GM23338 (cell line): Measurements from ENCODE around the gene MEIOB. TPM values are rescaled to one million over a fixed set of nuclear protein-coding genes. Genes with fewer than 3 reads are reported as not detected.

ENCODE experiments used
- ATAC-seq: fragments of 200-7000 bp; cut with Tn5 transposase; 3 replicates; pipeline ENCODE4 v1.9.1; 2020
- DNase-seq: peaks from one replicate; pipeline ENCODE4 v3.0.0-alpha.2; 2015; ENCODE audit warnings: low spot score
- H2AFZ ChIP-seq: fragments of 200-600 bp; sonication (generic); 2 replicates; pipeline ENCODE4 v1.8.0; 2016; ENCODE audit warnings: antibody characterized with exemption, mild to moderate bottlenecking, moderate library complexity
- H3F3A ChIP-seq: fragments of 200-600 bp; sonication (generic); replicated peaks from 2 replicates; pipeline ENCODE4 v1.8.0; 2017; ENCODE audit warnings: antibody characterized with exemption, mixed run types, low read depth
- H3K27ac ChIP-seq: fragments of 200-600 bp; sonication (generic); 2 replicates; pipeline ENCODE4 v1.6.1; 2016; ENCODE audit warnings: low read depth
- H3K27me3 ChIP-seq: fragments of 200-600 bp; sonication (generic); 2 replicates; pipeline ENCODE4 v1.8.0; 2016; ENCODE audit warnings: mild to moderate bottlenecking, mixed run types, moderate library complexity; ENCODE audit not compliant: insufficient read depth
- H3K36me3 ChIP-seq: fragments of 200-600 bp; sonication (generic); 2 replicates; pipeline ENCODE4 v1.8.0; 2016; ENCODE audit warnings: mild to moderate bottlenecking; ENCODE audit not compliant: insufficient read depth
- H3K4me1 ChIP-seq: fragments of 200-600 bp; sonication (generic); 2 replicates; pipeline ENCODE4 v1.8.0; 2016; ENCODE audit warnings: mild to moderate bottlenecking, moderate library complexity; ENCODE audit not compliant: insufficient read depth
- H3K4me2 ChIP-seq: fragments of 200-600 bp; sonication (generic); 2 replicates; pipeline ENCODE4 v1.7.1; 2017; ENCODE audit warnings: mixed run types
- H3K4me3 ChIP-seq: fragments of 200-600 bp; sonication (generic); 2 replicates; pipeline ENCODE4 v1.6.1; 2016; ENCODE audit warnings: mixed run types
- H3K79me2 ChIP-seq: fragments of 200-600 bp; sonication (generic); replicated peaks from 2 replicates; pipeline ENCODE4 v1.8.0; 2017; ENCODE audit warnings: mild to moderate bottlenecking; ENCODE audit not compliant: insufficient read depth
- H3K9me2 ChIP-seq: fragments of 200-600 bp; sonication (generic); 2 replicates; pipeline ENCODE4 v1.8.0; 2017; ENCODE audit not compliant: insufficient read depth
- H4K20me1 ChIP-seq: fragments of 200-600 bp; sonication (generic); replicated peaks from 2 replicates; pipeline ENCODE4 v1.8.0; 2017; ENCODE audit warnings: mild to moderate bottlenecking; ENCODE audit not compliant: insufficient read depth
- H3K27ac Mint-ChIP-seq: 2 replicates; pipeline ENCODE4 v1.8.0; 2020; ENCODE audit warnings: inconsistent platforms, mild to moderate bottlenecking, moderate library complexity, mixed read lengths
- H3K27me3 Mint-ChIP-seq: 3 replicates; pipeline ENCODE4 v1.8.0; 2022; ENCODE audit warnings: low read depth, mild to moderate bottlenecking, moderate library complexity, mixed read lengths, inconsistent platforms; ENCODE audit not compliant: insufficient read depth, poor library complexity
- H3K36me3 Mint-ChIP-seq: 3 replicates; pipeline ENCODE4 v1.8.0; 2021; ENCODE audit warnings: low read depth, mild to moderate bottlenecking, inconsistent platforms, moderate library complexity, mixed read lengths
- H3K4me1 Mint-ChIP-seq: 3 replicates; pipeline ENCODE4 v1.8.0; 2020; ENCODE audit warnings: mild to moderate bottlenecking, inconsistent platforms, mixed read lengths
- H3K4me3 Mint-ChIP-seq: 3 replicates; pipeline ENCODE4 v1.8.0; 2021; ENCODE audit warnings: moderate library complexity, mild to moderate bottlenecking, inconsistent platforms, mixed read lengths
- H3K9me3 Mint-ChIP-seq: 3 replicates; pipeline ENCODE4 v1.8.0; 2020; ENCODE audit warnings: moderate library complexity, mild to moderate bottlenecking, inconsistent platforms, mixed read lengths
- CREB1 ChIP-seq: fragments of 250-450 bp; sonication (Bioruptor Pico); IDR thresholded peaks from 2 replicates; pipeline ENCODE4 v1.5.0; 2020; ENCODE audit warnings: low read depth, mild to moderate bottlenecking, moderate library complexity
- ETS1 ChIP-seq: IDR thresholded peaks from 2 replicates; pipeline ENCODE4 v1.6.1; 2016; ENCODE audit warnings: antibody characterized with exemption
- EZH2 ChIP-seq: fragments of 200-600 bp; sonication (generic); IDR thresholded peaks from one replicate; pipeline ENCODE4 v1.8.0; 2017; ENCODE audit warnings: antibody characterized with exemption, mild to moderate bottlenecking, low read depth; ENCODE audit not compliant: unreplicated experiment
- JUNB ChIP-seq: IDR thresholded peaks from one replicate; pipeline ENCODE4 v1.6.1; 2016; ENCODE audit warnings: antibody characterized with exemption; ENCODE audit not compliant: unreplicated experiment
- NANOG ChIP-seq: IDR thresholded peaks from 2 replicates; pipeline ENCODE4 v1.6.1; 2016; ENCODE audit warnings: antibody characterized with exemption, borderline replicate concordance
- POLR2AphosphoS5 ChIP-seq: IDR thresholded peaks from 2 replicates; pipeline ENCODE4 v1.6.1; 2016; ENCODE audit warnings: antibody characterized with exemption, low read depth
- ZNF114 ChIP-seq: fragments of 250-450 bp; sonication (Bioruptor Pico); IDR thresholded peaks from 2 replicates; pipeline ENCODE4 v1.5.0; 2020; ENCODE audit warnings: mild to moderate bottlenecking, moderate library complexity
- ZNF331 ChIP-seq: fragments of 250-450 bp; sonication (Bioruptor Pico); IDR thresholded peaks from 2 replicates; pipeline ENCODE4 v1.5.0; 2020; ENCODE audit warnings: low read depth, mild to moderate bottlenecking, moderate library complexity
- polyA plus RNA-seq: library from polyadenylated mRNA; unstranded; fragments of >200 nt; fragmentation: Nextera tagmentation; extraction: Ambion mirVana; gene quantifications from 2 replicates; pipeline ENCODE4 v1.2.1, GENCODE V29; 2016
- total RNA-seq: library from RNA; depleted of rRNA; stranded (reverse); fragments of >200 nt; shearing (Covaris generic); gene quantifications from 2 replicates; pipeline ENCODE4 v1.2.3, GENCODE V29; 2014
- TF ChIP-seq, protein P1 (sequence below), 2 experiments: fragments of 200-600 bp in 1 of 2; sonication (generic) in 1 of 2; conservative IDR thresholded peaks; 2 replicates each; pipeline versions ENCODE4 v1.5.1 to v1.6.1; 2016 to 2017; ENCODE audit warnings: antibody characterized with exemption in 2 of 2, low read depth in 2 of 2, mild to moderate bottlenecking in 2 of 2, moderate library complexity in 1 of 2
- TF ChIP-seq, protein P2 (sequence below): fragments of 250-450 bp; sonication (Bioruptor Pico); IDR thresholded peaks from 2 replicates; pipeline ENCODE4 v1.5.0; 2020; ENCODE audit warnings: mild to moderate bottlenecking, moderate library complexity

Gene MEIOB
- total and polyA plus RNA-seq, 2 experiments from 2014 or later = 7.3 to 8.7 TPM

DNA sequence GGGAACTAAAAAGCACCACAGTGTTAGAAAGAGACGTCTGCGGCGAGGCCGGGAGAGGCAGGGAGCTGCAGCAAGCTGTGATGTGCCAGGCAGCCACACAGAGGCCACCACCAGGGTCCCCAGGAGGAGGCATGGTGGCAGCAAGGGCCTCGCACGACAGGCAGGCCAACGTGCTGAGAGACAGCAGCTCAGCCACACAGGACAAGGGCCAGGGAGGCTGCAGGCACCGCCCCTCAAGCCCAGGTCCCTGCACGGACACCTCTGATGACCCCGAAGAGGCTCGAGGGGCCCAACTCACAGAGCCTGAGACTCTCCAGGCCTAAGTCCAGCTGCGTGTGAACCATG, 51.0 kb downstream of the MEIOB start:
- H3F3A ChIP-seq = 0 out of 2 replicates have a peak, but pooled peaks cover 6% of the 10 kb centered on the region
- H3K4me1 ChIP-seq = no peaks in the 10 kb centered on the region; the same call in 1 of the 2 replicates
- Mint-ChIP-seq H3K9me3 (no peaks in the 10 kb centered on the region), H3K4me3 (no peak overlapping the region), H3K27ac (no peak overlapping the region), H3K4me1 (no peaks in the 10 kb centered on the region; the same call in 2 of the 3 replicates), H3K36me3 (no peaks in the 10 kb centered on the region), H3K27me3 (peaks cover 4% of the 10 kb centered on the region)
- H3K9me2 ChIP-seq = no peaks in the 10 kb centered on the region
- DNase-seq (no peak), ATAC-seq (no peak)
- H3K36me3 ChIP-seq = no peaks in the 10 kb centered on the region
- peaks cover 6% of the 10 kb centered on the region; the same call in 1 of the 2 replicates for H3K79me2 ChIP-seq
- no peak overlapping the region for H3K4me2 ChIP-seq
- no peak overlapping the region for H3K4me3 ChIP-seq
- H3K27ac ChIP-seq = no peak overlapping the region
- H2AFZ ChIP-seq = no peak overlapping the region
- no peak for TF ChIP-seq JUNB
- no peak for TF ChIP-seq ZNF331 (CRISPR knock-in tag)
- TF ChIP-seq, protein P1, sequence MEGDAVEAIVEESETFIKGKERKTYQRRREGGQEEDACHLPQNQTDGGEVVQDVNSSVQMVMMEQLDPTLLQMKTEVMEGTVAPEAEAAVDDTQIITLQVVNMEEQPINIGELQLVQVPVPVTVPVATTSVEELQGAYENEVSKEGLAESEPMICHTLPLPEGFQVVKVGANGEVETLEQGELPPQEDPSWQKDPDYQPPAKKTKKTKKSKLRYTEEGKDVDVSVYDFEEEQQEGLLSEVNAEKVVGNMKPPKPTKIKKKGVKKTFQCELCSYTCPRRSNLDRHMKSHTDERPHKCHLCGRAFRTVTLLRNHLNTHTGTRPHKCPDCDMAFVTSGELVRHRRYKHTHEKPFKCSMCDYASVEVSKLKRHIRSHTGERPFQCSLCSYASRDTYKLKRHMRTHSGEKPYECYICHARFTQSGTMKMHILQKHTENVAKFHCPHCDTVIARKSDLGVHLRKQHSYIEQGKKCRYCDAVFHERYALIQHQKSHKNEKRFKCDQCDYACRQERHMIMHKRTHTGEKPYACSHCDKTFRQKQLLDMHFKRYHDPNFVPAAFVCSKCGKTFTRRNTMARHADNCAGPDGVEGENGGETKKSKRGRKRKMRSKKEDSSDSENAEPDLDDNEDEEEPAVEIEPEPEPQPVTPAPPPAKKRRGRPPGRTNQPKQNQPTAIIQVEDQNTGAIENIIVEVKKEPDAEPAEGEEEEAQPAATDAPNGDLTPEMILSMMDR (conservative IDR thresholded peaks at IDR 0.05; ENCODE audit: low read depth in 2 of 2) = no peak
- no peak for TF ChIP-seq ZNF114 (CRISPR knock-in tag)
- TF ChIP-seq EZH2 = no peak
- TF ChIP-seq POLR2AphosphoS5 = no peak
- H3K27me3 ChIP-seq = no peaks in the 10 kb centered on the region
- no peaks in the 10 kb centered on the region; the same call in 1 of the 2 replicates for H4K20me1 ChIP-seq

GRCh38 chr16:1820096-1820945, 51.6 kb downstream of the MEIOB start:
- no peak overlapping the region for H3K4me3 ChIP-seq
- peaks cover 2% of the 10 kb centered on the region; the same call in 2 of the 3 replicates for H3K36me3 Mint-ChIP-seq
- 0 out of 2 replicates have a peak, but pooled peaks cover under 1% of the 10 kb centered on the region for H3K79me2 ChIP-seq
- H3K27ac ChIP-seq = no peak overlapping the region
- H3K4me3 Mint-ChIP-seq = no peak overlapping the region
- H3K27me3 Mint-ChIP-seq = no peaks in the 10 kb centered on the region
- no peaks in the 10 kb centered on the region for H3K4me1 ChIP-seq
- H3K4me1 Mint-ChIP-seq = no peaks in the 10 kb centered on the region
- DNase-seq = no peak
- no peak overlapping the region for H3K4me2 ChIP-seq
- H4K20me1 ChIP-seq = no peaks in the 10 kb centered on the region; the same call in 1 of the 2 replicates
- ATAC-seq = no peak
- no peak overlapping the region for H2AFZ ChIP-seq
- H3K27ac Mint-ChIP-seq = no peak overlapping the region
- H3K9me2 ChIP-seq = no peaks in the 10 kb centered on the region
- H3F3A ChIP-seq = no peaks in the 10 kb centered on the region
- no peaks in the 10 kb centered on the region for H3K9me3 Mint-ChIP-seq
- no peaks in the 10 kb centered on the region for H3K27me3 ChIP-seq
- H3K36me3 ChIP-seq = no peaks in the 10 kb centered on the region
- no peak for TF ChIP-seq ETS1
- TF ChIP-seq ZNF114 (CRISPR knock-in tag) = no peak
- no peak for TF ChIP-seq POLR2AphosphoS5
- no peak for TF ChIP-seq CREB1 (CRISPR knock-in tag)
- TF ChIP-seq, protein P2, sequence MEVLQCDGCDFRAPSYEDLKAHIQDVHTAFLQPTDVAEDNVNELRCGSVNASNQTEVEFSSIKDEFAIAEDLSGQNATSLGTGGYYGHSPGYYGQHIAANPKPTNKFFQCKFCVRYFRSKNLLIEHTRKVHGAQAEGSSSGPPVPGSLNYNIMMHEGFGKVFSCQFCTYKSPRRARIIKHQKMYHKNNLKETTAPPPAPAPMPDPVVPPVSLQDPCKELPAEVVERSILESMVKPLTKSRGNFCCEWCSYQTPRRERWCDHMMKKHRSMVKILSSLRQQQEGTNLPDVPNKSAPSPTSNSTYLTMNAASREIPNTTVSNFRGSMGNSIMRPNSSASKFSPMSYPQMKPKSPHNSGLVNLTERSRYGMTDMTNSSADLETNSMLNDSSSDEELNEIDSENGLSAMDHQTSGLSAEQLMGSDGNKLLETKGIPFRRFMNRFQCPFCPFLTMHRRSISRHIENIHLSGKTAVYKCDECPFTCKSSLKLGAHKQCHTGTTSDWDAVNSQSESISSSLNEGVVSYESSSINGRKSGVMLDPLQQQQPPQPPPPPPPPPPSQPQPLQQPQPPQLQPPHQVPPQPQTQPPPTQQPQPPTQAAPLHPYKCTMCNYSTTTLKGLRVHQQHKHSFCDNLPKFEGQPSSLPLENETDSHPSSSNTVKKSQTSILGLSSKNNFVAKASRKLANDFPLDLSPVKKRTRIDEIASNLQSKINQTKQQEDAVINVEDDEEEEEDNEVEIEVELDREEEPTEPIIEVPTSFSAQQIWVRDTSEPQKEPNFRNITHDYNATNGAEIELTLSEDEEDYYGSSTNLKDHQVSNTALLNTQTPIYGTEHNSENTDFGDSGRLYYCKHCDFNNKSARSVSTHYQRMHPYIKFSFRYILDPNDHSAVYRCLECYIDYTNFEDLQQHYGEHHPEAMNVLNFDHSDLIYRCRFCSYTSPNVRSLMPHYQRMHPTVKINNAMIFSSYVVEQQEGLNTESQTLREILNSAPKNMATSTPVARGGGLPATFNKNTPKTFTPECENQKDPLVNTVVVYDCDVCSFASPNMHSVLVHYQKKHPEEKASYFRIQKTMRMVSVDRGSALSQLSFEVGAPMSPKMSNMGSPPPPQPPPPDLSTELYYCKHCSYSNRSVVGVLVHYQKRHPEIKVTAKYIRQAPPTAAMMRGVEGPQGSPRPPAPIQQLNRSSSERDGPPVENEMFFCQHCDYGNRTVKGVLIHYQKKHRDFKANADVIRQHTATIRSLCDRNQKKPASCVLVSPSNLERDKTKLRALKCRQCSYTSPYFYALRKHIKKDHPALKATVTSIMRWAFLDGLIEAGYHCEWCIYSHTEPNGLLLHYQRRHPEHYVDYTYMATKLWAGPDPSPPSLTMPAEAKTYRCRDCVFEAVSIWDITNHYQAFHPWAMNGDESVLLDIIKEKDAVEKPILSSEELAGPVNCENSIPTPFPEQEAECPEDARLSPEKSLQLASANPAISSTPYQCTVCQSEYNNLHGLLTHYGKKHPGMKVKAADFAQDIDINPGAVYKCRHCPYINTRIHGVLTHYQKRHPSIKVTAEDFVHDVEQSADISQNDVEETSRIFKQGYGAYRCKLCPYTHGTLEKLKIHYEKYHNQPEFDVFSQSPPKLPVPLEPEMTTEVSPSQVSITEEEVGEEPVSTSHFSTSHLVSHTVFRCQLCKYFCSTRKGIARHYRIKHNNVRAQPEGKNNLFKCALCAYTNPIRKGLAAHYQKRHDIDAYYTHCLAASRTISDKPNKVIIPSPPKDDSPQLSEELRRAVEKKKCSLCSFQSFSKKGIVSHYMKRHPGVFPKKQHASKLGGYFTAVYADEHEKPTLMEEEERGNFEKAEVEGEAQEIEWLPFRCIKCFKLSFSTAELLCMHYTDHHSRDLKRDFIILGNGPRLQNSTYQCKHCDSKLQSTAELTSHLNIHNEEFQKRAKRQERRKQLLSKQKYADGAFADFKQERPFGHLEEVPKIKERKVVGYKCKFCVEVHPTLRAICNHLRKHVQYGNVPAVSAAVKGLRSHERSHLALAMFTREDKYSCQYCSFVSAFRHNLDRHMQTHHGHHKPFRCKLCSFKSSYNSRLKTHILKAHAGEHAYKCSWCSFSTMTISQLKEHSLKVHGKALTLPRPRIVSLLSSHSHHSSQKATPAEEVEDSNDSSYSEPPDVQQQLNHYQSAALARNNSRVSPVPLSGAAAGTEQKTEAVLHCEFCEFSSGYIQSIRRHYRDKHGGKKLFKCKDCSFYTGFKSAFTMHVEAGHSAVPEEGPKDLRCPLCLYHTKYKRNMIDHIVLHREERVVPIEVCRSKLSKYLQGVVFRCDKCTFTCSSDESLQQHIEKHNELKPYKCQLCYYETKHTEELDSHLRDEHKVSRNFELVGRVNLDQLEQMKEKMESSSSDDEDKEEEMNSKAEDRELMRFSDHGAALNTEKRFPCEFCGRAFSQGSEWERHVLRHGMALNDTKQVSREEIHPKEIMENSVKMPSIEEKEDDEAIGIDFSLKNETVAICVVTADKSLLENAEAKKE (CRISPR knock-in tag) = no peak
- no peak for TF ChIP-seq NANOG
- TF ChIP-seq ZNF331 (CRISPR knock-in tag) = no peak
